Endometrial microvascular endothelial cells (primary cell): ENCODE measurements around the gene IQSEC1. TPM values are rescaled to one million over a fixed set of nuclear protein-coding genes. Genes with fewer than 3 reads are reported as not detected.

ENCODE experiments used
- in situ Hi-C: cut with HindIII; loops from 2 replicates; pipeline ENCODE4 v1.10.0; 2017; ENCODE audit warnings: low sequenced_read_pairs, low pct_unique_long_range_greater_than_20kb; ENCODE audit errors: inconsistent ontology term
- total RNA-seq: library from RNA; depleted of rRNA; stranded (reverse); fragments of >200 nt; gene quantifications from one replicate; pipeline ENCODE4 v1.2.3, GENCODE V29; 2015; ENCODE audit errors: inconsistent ontology term

The IQSEC1 gene
- total RNA-seq, 1 donor from 2014 or later, result 24.9 TPM

DNA sequence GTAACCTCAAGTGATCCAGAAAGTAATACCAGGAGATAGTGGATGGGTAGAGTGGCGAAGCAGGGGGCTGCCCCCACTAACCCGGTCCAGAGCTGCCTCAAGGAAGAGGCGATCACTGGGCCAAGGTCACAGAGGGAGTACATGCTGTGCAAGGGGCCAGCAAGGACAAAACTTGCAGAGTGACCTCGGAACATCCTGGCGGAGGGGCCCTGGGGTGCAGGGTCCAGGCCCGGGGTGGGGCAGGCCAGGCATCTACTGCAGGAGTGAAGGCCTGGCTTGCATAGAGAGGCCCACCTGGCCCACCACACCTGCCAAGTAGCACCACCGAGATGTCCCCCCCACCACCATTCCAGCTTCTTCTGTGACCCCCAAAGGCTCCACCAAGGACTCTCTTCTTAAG, 17.6 kb downstream of the IQSEC1 start:
- in situ Hi-C loops, result no loop called here

GRCh38 chr3:13054341-13055285, 18.6 kb downstream of the IQSEC1 start:
- in situ Hi-C loops, result no loop called here

- in situ Hi-C loops, result no loop called here
Measured at GRCh38 chr3:13053893-13054292, 19.3 kb downstream of the IQSEC1 start.

DNA sequence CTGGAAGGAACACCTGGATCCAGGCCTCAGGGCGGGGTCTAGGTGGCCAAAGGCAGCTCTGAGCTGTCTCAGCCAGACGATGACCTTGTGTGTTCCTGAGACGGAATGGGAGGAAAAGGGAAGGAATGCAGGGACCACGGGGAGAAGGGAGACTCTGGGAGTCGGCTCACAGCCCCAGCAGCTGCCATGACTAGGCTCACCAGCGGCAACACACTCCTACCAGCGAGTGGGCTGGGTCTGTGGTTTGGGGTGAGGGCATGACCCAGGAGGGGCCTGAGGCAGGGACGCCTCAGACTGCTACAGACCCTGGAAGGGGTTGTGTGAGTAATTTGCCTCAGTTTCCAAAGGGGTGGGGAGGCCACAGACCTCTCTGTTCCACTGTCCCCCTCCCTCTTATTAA, 19.8 kb downstream of the IQSEC1 start:
- in situ Hi-C loops, result no loop called here

DNA sequence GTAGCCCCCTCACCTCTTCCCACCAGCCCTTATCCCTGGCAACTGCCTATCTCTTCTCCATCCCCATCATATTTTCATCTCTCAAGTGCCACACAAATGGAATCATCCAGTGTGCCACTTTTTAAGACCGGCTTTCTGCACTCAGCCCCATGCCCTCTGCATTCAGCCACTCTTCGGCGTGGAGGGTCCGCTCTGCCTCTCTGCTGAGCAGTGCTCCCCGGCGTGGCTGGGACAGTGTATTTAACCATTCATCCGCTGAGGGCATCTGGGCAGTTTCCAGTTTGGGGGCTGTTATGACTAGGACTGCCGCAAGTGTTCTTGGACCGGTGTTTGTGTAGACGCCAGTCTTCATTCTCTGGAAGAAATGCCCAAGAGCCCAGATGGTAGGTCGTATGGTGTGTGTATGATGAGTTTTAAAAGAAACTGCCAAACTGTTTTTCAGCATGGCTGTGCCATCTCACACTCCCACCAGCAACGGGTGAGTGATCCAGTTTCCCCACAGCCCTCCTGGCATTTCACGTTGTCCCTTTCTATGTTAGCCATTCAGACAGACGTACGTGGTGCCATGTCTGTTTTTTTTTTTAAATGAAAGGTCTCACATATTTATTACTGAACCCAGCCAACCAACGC, 20.9 kb downstream of the IQSEC1 start:
- in situ Hi-C loops, result no loop called here

DNA sequence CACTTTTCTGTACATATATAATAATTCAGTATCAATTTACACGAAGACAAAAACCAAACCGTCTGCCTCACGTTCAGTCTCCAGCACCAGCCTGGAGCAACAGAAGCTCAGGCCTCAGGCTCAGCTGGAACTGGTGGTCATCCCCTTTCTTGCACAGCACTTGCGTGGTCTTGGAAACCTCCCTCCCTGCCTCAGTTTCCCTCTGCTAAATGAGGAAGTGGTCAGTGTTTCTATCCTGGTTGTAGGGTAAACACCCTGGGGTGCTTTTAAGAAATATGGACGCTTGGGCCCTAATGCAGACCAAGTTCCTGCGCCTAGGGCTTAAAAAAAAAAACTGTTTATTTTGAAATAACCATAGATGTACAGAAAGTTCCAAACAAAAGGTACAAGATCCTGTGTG, 21.6 kb downstream of the IQSEC1 start:
- in situ Hi-C loops, result no loop called here

- in situ Hi-C loops, result no loop called here
Measured at GRCh38 chr3:13051066-13051465, 22.2 kb downstream of the IQSEC1 start.

DNA sequence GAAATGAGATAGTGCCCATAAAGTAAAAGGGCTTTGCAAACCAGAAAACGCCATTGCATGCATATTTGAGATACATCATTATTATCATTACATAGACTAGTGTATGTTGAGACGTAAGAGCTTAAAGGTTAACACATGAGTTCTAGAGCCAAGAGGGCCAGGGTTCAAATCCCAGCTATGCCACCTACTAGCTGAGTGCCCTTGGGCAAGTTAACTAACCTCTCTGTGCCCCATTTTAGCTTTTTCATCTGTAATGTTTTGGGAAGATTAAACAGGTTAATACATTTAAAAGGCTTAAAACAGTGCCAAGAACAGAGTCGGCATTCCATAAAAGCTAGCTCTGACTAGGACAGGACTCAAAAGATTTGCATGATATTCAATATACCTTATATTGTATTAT, 22.8 kb downstream of the IQSEC1 start:
- in situ Hi-C loops, result no loop called here

GRCh38 chr3:13049400-13049799, 23.8 kb downstream of the IQSEC1 start:
- in situ Hi-C loops, result no loop called here

DNA sequence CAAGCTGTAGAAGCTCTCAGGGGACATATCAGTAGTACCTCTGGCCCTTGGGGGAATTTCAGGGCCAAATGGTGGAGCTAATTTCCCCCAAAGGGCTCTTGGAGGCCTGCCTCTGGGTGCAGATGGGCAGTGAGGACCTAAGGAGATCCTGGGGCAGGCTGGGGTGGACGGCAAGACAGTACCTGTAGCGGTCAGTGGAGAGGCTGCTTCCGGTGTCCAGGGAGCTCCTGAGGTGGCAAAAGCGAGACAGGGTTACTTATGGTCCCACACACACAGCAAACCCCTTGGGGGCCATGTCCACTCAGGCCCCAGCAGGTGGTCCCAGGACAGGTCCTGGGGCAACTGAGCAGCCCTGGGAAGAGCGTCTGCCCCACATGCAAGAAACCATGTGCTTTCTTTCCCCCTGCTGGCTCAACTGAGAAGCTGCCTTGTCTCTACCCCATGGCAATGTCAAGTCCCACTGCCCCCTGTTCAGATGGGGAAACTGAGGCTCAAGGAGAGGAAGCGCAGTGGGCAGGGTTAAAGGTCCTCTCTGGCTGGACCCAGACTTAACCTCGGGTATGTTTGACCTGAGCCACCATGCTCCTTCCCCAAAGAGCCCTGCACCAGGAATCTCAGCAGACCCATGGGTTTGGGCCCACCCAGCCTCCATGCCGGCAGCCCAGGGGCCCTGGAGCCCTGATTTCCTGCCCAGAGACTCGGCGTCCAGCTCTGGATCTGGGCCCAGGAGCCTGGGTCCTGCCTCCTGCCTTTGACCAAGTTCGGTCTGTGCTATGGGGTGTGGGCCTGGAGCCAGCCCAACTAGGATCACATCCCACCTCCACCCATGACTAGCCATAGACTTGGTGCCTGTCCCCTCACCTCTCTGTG, 25.7 kb downstream of the IQSEC1 start:
- in situ Hi-C loops, result no loop called here

GRCh38 chr3:13046569-13047274, 26.5 kb downstream of the IQSEC1 start:
- in situ Hi-C loops, result no loop called here

GRCh38 chr3:13045904-13046568, 27.2 kb downstream of the IQSEC1 start:
- in situ Hi-C loops, result no loop called here

- in situ Hi-C loops, result no loop called here
Measured at GRCh38 chr3:13045241-13045903, 27.9 kb downstream of the IQSEC1 start.

GRCh38 chr3:13044496-13045240, 28.6 kb downstream of the IQSEC1 start:
- in situ Hi-C loops, result no loop called here

DNA sequence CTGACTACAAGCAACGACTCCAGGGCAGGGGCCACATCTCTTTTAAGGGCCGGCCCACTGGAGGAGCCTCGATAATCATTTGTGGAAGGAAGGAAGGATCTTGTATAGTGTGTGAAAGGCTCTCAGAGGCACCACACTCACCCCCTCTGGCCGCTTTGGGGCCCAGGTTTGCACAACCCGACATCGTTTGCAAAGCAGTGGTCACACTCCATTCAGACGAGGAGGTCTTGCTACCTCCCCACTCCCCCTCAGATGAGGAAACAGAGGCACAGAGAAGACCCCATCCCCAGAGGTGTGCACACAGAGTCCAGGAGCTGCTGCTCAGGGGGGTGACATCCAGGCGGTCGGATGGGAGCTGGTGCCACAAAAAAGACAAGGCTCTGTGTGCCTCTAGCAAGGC, 29.6 kb downstream of the IQSEC1 start:
- in situ Hi-C loops, result no loop called here

DNA sequence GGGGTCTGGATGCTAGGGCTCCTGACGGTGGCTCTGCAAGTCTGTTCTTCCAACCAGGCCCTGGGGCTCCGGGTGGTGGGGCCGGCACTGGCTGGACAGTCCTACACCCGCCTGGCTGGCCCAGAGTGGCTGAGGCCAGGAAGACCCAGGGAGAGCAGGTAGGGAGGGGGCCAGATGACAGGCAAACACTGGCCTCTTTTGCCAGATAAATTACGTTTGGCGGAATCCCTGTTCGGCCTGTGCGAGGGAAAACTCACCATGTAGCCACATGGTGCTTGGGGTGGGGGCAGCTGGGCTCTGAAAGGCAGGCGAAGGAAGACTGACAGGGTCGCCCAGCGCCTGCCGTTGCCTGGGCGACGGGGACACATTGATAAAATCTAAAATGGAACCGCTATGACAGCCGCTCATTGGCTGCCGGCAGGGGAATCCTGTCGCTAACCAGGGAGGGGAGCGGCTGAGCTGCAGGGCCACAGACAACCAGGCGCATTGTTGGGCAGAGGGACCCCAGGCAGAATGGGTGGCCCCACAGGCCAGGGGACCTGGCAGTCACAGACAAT, 30.4 kb downstream of the IQSEC1 start:
- in situ Hi-C loops, result no loop called here

- in situ Hi-C loops, result no loop called here
Measured at GRCh38 chr3:13042127-13042701, 31.0 kb downstream of the IQSEC1 start.
